OCI-LY7 (cell line): Measurements from ENCODE around the gene SMPD2. TPM values are rescaled to one million over a fixed set of nuclear protein-coding genes. Genes with fewer than 3 reads are reported as not detected.
"Not testable (repeated sequence)": the region's sequence is repeated elsewhere in the genome, so short reads cannot be mapped to it uniquely, and the experiment has no call there.

Experiments
- BruUV-seq: library from RNA; stranded (reverse); fragments of 400-500 nt; replicated peaks from 2 replicates; lab custom pipeline; 2021; lab: Mats Ljungman, UMichigan
- CTCF ChIA-PET: fragments of 300-600 bp; sonication (Branson Sonifier 250); formaldehyde crosslinking; loops from one replicate; lab custom pipeline; 2022; ENCODE audit warnings: antibody characterized with exemption; ENCODE audit not compliant: unreplicated experiment; lab: Charles Lee
- POLR2A ChIA-PET: fragments of 300-600 bp; sonication (Branson Sonifier 250); formaldehyde crosslinking; loops from one replicate; lab custom pipeline; 2022; ENCODE audit warnings: antibody characterized with exemption; lab: Charles Lee
- DNase-seq: peaks from one replicate; pipeline ENCODE4 v3.0.0-alpha.2; 2015; ENCODE audit warnings: low spot score
- H2AFZ ChIP-seq: fragments of 200-600 bp; sonication (generic), shearing (Covaris generic); 2 replicates; pipeline ENCODE4 v1.6.1; 2014; ENCODE audit warnings: mild to moderate bottlenecking, antibody characterized with exemption, low read length, moderate library complexity
- H3K27ac ChIP-seq: fragments of 200-600 bp; sonication (generic); 2 replicates; pipeline ENCODE4 v1.5.1; 2014; ENCODE audit warnings: mixed run types, low read depth, mild to moderate bottlenecking, moderate library complexity, low read length, inconsistent platforms; ENCODE audit not compliant: poor library complexity, severe bottlenecking
- H3K36me3 ChIP-seq: fragments of 200-600 bp; sonication (generic); 2 replicates; pipeline ENCODE4 v1.6.1; 2014; ENCODE audit warnings: mild to moderate bottlenecking, antibody characterized with exemption, low read length, moderate library complexity, mixed read lengths; ENCODE audit not compliant: insufficient read depth
- H3K4me1 ChIP-seq: fragments of 200-600 bp; sonication (generic); 2 replicates; pipeline ENCODE4 v1.5.1; 2014; ENCODE audit warnings: mild to moderate bottlenecking, low read length; ENCODE audit not compliant: insufficient read depth, poor library complexity, severe bottlenecking
- H3K4me2 ChIP-seq: fragments of 200-600 bp; sonication (generic); 2 replicates; pipeline ENCODE4 v1.6.1; 2014; ENCODE audit warnings: mild to moderate bottlenecking, low read length
- H3K4me3 ChIP-seq: fragments of 200-600 bp; sonication (generic); 2 replicates; pipeline ENCODE4 v1.5.1; 2014; ENCODE audit warnings: mild to moderate bottlenecking, low read depth, low read length; ENCODE audit not compliant: poor library complexity, severe bottlenecking
- H3K79me2 ChIP-seq: fragments of 200-600 bp; sonication (generic); 2 replicates; pipeline ENCODE4 v1.6.1; 2016; ENCODE audit warnings: low read depth, mild to moderate bottlenecking, low read length, moderate library complexity, mixed read lengths; ENCODE audit not compliant: insufficient read depth
- H3K9me2 ChIP-seq: fragments of 200-600 bp; sonication (generic); 2 replicates; pipeline ENCODE4 v1.6.1; 2016; ENCODE audit warnings: mild to moderate bottlenecking, low read length, mixed read lengths; ENCODE audit not compliant: insufficient read depth
- H3K9me3 ChIP-seq: fragments of 200-600 bp; sonication (generic); 2 replicates; pipeline ENCODE4 v1.6.1; 2014; ENCODE audit warnings: mild to moderate bottlenecking, mixed run types, low read length, mixed read lengths
- H4K20me1 ChIP-seq: fragments of 200-600 bp; sonication (generic); 2 replicates; pipeline ENCODE4 v1.6.1; 2014; ENCODE audit warnings: mild to moderate bottlenecking, antibody characterized with exemption, low read length, moderate library complexity, mixed read lengths; ENCODE audit not compliant: insufficient read depth
- CTCF ChIP-seq: fragments of 200-600 bp; sonication (generic); conservative IDR thresholded peaks from 2 replicates; pipeline ENCODE4 v1.5.1; 2014; ENCODE audit warnings: mild to moderate bottlenecking, antibody characterized with exemption, low read length, moderate library complexity, mixed read lengths
- EZH2phosphoT487 ChIP-seq: fragments of 200-600 bp; sonication (generic); IDR thresholded peaks from 2 replicates; pipeline ENCODE4 v1.6.1; 2018; ENCODE audit warnings: low read depth, borderline replicate concordance, mild to moderate bottlenecking, mixed run types, antibody characterized with exemption, low read length, moderate library complexity, mixed read lengths
- intact Hi-C: fragments of 100-400 bp; cut with micrococcal nuclease; formaldehyde crosslinking; loops from one replicate; pipeline ENCODE4 v1.10.0; 2022; ENCODE audit not compliant: unreplicated experiment
- total RNA-seq, 2 experiments: library from RNA; depleted of rRNA in 1 of 2; stranded (reverse); fragments of >200 nt in 1 of 2; shearing (Covaris generic) in 1 of 2; gene quantifications; 2 replicates each; pipeline ENCODE4 v1.2.3, GENCODE V29; 2014 to 2022

The SMPD2 gene
- total RNA-seq, 2 experiments from 2014 or later: 15.9 to 24.4 TPM

- H3K4me2 ChIP-seq: no peak overlapping the region
- no peaks in the 10 kb centered on the region for H3K9me3 ChIP-seq
- BruUV-seq: no TSS peak
- H2AFZ ChIP-seq: no peak overlapping the region
- H3K4me3 ChIP-seq: no peak overlapping the region
- H3K4me1 ChIP-seq: peaks cover 62% of the 10 kb centered on the region
- peak overlapping the region; percentile 73 for H3K27ac ChIP-seq
- ChIA-PET CTCF (interaction anchor here (0.6 kb wide), 1 partner anchor 223 kb away, joined by 3 read pairs; no protein-coding TSS in a partner anchor), POLR2A (interaction anchor here (0.6 to 2.3 kb wide), 13 partner anchors 10 to 1481 kb away, joined by 3 to 19 read pairs (median 4); partner anchors contain the start of genes PPIL6, SMPD2 and ZBTB24)
- intact Hi-C loops: no loop called here
- DNase-seq: no peak
- peaks cover 60% of the 10 kb centered on the region for H3K36me3 ChIP-seq
- no peaks in the 10 kb centered on the region for H3K9me2 ChIP-seq
- TF ChIP-seq CTCF (no peak), EZH2phosphoT487 (no peak)
- peaks cover 57% of the 10 kb centered on the region for H3K79me2 ChIP-seq
- H4K20me1 ChIP-seq: no peaks in the 10 kb centered on the region
Measured at GRCh38 chr6:109460161-109460829, 19.8 kb downstream of the SMPD2 start.

- CTCF ChIA-PET, H3K9me2 ChIP-seq, H4K20me1 ChIP-seq, DNase-seq, intact Hi-C loops, H3K9me3 ChIP-seq, H3K27ac ChIP-seq, H3K4me3 ChIP-seq, H2AFZ ChIP-seq, BruUV-seq, H3K4me2 ChIP-seq: not testable (repeated sequence)
- Histone ChIP-seq H3K36me3 (peaks cover 69% of the 10 kb centered on the region), H3K4me1 (peaks cover 64% of the 10 kb centered on the region), H3K79me2 (peaks cover 59% of the 10 kb centered on the region)
- POLR2A ChIA-PET: interaction anchor here (1.2 to 2.3 kb wide), 5 partner anchors 9 to 19 kb away, joined by 3 to 19 read pairs (median 5); no protein-coding TSS in a partner anchor
Measured at GRCh38 chr6:109461205-109461604, 20.7 kb downstream of the SMPD2 start.

- Histone ChIP-seq H3K36me3 (peaks cover 76% of the 10 kb centered on the region), H3K79me2 (peaks cover 52% of the 10 kb centered on the region), H2AFZ (no peak overlapping the region), H3K4me2 (no peak overlapping the region), H3K9me2 (no peaks in the 10 kb centered on the region), H3K27ac (no peak overlapping the region), H3K4me3 (no peak overlapping the region), H3K9me3 (no peaks in the 10 kb centered on the region), H3K4me1 (peaks cover 57% of the 10 kb centered on the region), H4K20me1 (no peaks in the 10 kb centered on the region)
- POLR2A ChIA-PET: interaction anchor here (2.3 kb wide), 1 partner anchor 19 kb away, joined by 19 read pairs; no protein-coding TSS in a partner anchor
- DNase-seq: no peak
- TF ChIP-seq CTCF: no peak
- no peak for TF ChIP-seq EZH2phosphoT487
- no TSS peak for BruUV-seq
- CTCF ChIA-PET: no interaction called here
- intact Hi-C loops: no loop called here
Measured at GRCh38 chr6:109461733-109462526, 21.4 kb downstream of the SMPD2 start.
